ENCODE results near the gene INPP5E. TPM values are rescaled to one million over a fixed set of nuclear protein-coding genes. Genes with fewer than 3 reads are reported as not detected.

Gene INPP5E
- total and polyA plus RNA-seq, 2 experiments from 2014 or later, result 5.3 to 7.1 TPM

DNA sequence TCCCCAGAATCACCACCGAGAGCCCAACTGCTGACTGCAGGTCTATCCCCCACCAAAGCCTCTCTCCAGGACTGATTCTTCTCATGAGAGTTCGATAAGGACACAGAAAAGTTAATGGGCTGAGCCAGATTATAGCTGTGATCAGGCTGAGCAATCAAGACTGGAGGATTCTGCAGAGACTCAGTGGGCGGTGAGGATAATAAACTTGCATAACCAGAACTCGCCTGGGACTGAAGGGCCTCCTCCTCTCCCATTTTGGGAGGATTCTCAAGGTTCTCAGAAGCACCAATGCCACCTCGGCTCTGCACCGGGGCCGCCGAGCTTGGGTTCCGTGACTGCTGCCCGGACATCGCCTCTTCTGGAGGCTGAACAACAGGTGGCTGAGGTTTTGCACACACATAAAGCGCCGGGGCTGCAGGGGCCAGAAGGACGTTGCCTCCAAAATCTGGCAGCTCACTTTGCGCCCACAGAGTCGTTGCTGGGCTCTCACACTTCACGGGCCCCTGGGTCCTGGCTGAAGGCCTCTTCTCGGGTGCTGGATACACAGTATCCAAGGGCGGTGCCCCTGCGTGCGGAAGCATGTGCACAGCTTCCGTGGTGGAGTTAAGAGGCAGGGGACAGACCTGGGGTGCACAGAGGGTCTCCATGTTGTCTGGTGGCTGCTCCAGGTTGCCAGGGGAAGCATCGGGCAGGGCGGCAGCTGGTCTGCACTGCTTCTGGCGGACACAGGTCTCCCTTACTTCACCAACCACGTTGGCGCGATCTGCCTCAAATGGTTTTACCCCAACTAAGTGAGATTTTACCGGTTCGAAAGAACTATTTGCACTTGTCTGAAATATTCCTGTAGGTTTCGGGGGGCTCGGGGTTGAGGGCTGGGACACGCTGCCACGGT is 35.6 kb upstream of the INPP5E start:
- Histone ChIP-seq H3K4me1 (ENCODE audit: insufficient read depth) (no peaks in the 10 kb centered on the region), H3K4me2 (no peak overlapping the region), H2AFZ (no peak overlapping the region), H4K20me1 (ENCODE audit: insufficient read depth, poor library complexity, severe bottlenecking) (peaks cover 71% of the 10 kb centered on the region), H3K9me2 (replicated peaks; ENCODE audit: insufficient read depth) (no peaks in the 10 kb centered on the region), H3K79me2 (peaks cover 98% of the 10 kb centered on the region), H3K36me3 (replicated peaks; ENCODE audit: insufficient read depth, low read depth) (no peaks in the 10 kb centered on the region), H3K27me3 (no peaks in the 10 kb centered on the region), H3K4me3 (no peak overlapping the region), H3K9me3 (ENCODE audit: low read depth) (no peaks in the 10 kb centered on the region), H3K27ac (no peak overlapping the region)
- WGBS (ENCODE audit: low lambda C conversion rate, missing lambda C conversion rate), result 98% methylated on average over 31 of the region's 34 CpGs
- TF ChIP-seq EZH2 (IDR thresholded peaks at IDR 0.05; ENCODE audit: borderline replicate concordance) (no peak), EZH2phosphoT487 (IDR thresholded peaks at IDR 0.05; ENCODE audit: low read depth, severe bottlenecking, unreplicated experiment) (no peak)
- TF ChIP-seq, protein P1, sequence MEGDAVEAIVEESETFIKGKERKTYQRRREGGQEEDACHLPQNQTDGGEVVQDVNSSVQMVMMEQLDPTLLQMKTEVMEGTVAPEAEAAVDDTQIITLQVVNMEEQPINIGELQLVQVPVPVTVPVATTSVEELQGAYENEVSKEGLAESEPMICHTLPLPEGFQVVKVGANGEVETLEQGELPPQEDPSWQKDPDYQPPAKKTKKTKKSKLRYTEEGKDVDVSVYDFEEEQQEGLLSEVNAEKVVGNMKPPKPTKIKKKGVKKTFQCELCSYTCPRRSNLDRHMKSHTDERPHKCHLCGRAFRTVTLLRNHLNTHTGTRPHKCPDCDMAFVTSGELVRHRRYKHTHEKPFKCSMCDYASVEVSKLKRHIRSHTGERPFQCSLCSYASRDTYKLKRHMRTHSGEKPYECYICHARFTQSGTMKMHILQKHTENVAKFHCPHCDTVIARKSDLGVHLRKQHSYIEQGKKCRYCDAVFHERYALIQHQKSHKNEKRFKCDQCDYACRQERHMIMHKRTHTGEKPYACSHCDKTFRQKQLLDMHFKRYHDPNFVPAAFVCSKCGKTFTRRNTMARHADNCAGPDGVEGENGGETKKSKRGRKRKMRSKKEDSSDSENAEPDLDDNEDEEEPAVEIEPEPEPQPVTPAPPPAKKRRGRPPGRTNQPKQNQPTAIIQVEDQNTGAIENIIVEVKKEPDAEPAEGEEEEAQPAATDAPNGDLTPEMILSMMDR (IDR thresholded peaks at IDR 0.05; ENCODE audit: poor library complexity), result no peak
- no peak for DNase-seq (ENCODE audit: low spot score)

DNA sequence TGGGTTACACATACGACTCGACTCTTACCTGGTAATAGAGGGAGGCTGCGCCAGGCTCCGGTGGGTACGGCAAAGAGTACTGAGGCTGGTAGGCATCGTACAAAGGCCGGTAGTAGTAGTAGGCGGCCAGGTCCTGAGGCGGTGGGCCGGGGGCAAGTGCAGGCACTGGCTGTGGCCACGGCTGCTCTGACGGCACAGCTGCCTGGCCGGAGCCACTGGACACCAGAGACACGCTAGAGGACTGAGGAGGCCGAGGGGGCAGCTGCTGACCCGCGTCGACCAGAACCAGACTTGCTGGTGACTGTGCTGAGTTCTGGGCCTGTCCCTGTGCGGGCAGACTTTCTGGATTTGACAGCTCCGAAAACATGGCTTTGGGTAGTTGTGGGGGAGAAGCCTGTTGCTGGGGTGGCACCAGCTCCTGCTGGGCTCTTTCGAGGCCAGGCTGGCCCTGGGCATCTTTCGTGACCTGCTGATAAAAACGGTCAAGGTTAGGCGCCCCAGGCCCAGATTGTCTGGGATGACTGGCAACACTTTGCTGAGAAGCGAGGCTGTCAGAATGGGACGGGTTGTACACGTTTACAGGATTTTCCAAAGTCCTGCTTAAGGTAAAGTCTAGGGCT is 34.5 kb upstream of the INPP5E start:
- no peak overlapping the region for H3K27ac ChIP-seq
- no peaks in the 10 kb centered on the region for H3K27me3 ChIP-seq
- no peaks in the 10 kb centered on the region for H3K4me1 ChIP-seq (ENCODE audit: insufficient read depth)
- H3K36me3 ChIP-seq (replicated peaks; ENCODE audit: insufficient read depth, low read depth), result no peaks in the 10 kb centered on the region
- no peak overlapping the region for H3K4me2 ChIP-seq
- H3K79me2 ChIP-seq, result peaks cover 93% of the 10 kb centered on the region
- H3K4me3 ChIP-seq, result no peak overlapping the region
- no peaks in the 10 kb centered on the region for H3K9me2 ChIP-seq (replicated peaks; ENCODE audit: insufficient read depth)
- no peaks in the 10 kb centered on the region for H3K9me3 ChIP-seq (ENCODE audit: low read depth)
- H4K20me1 ChIP-seq (ENCODE audit: insufficient read depth, poor library complexity, severe bottlenecking), result peaks cover 68% of the 10 kb centered on the region
- DNase-seq (ENCODE audit: low spot score), result no peak
- TF ChIP-seq, protein P1 (IDR thresholded peaks at IDR 0.05; ENCODE audit: poor library complexity), result no peak
- TF ChIP-seq EZH2 (IDR thresholded peaks at IDR 0.05; ENCODE audit: borderline replicate concordance) (no peak), EZH2phosphoT487 (IDR thresholded peaks at IDR 0.05; ENCODE audit: low read depth, severe bottlenecking, unreplicated experiment) (no peak)
- H2AFZ ChIP-seq, result no peak overlapping the region
- WGBS (ENCODE audit: low lambda C conversion rate, missing lambda C conversion rate), result 97% methylated on average over 27 of the region's 27 CpGs

DNA sequence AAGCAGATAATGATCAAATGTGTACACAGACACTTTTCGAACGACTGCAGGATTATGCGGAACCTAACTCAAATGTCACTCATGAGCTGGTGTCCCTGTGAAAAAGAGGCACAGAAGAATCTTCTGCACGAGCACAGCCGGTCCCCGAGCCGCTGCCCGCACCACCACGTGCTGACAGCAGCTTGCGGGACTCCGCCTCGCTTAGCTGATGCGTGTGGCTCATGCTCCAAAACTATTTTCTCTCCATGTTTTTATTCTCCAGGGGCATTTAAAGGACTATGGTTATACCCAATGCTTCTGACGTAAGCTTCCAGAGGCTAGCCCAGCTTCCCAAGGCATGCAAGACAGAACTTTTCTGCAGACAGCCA is 33.7 kb upstream of the INPP5E start:
- no peaks in the 10 kb centered on the region for H3K9me3 ChIP-seq (ENCODE audit: low read depth)
- H3K4me3 ChIP-seq, result no peak overlapping the region
- DNase-seq (ENCODE audit: low spot score), result no peak
- no peaks in the 10 kb centered on the region for H3K4me1 ChIP-seq (ENCODE audit: insufficient read depth)
- no peak overlapping the region for H2AFZ ChIP-seq
- H3K27ac ChIP-seq, result no peak overlapping the region
- H3K4me2 ChIP-seq, result no peak overlapping the region
- TF ChIP-seq EZH2phosphoT487 (IDR thresholded peaks at IDR 0.05; ENCODE audit: low read depth, severe bottlenecking, unreplicated experiment), result no peak
- no peak for TF ChIP-seq EZH2 (IDR thresholded peaks at IDR 0.05; ENCODE audit: borderline replicate concordance)
- TF ChIP-seq, protein P1 (IDR thresholded peaks at IDR 0.05; ENCODE audit: poor library complexity), result no peak
- no peaks in the 10 kb centered on the region for H3K27me3 ChIP-seq
- H3K36me3 ChIP-seq (replicated peaks; ENCODE audit: insufficient read depth, low read depth), result no peaks in the 10 kb centered on the region
- WGBS (ENCODE audit: low lambda C conversion rate, missing lambda C conversion rate), result 89% methylated on average over 14 of the region's 14 CpGs
- peaks cover 85% of the 10 kb centered on the region for H3K79me2 ChIP-seq
- peaks cover 65% of the 10 kb centered on the region for H4K20me1 ChIP-seq (ENCODE audit: insufficient read depth, poor library complexity, severe bottlenecking)
- no peaks in the 10 kb centered on the region for H3K9me2 ChIP-seq (replicated peaks; ENCODE audit: insufficient read depth)
